GM12878 (cell line): Measurements from ENCODE around the gene KIAA2012. TPM values are rescaled to one million over a fixed set of nuclear protein-coding genes. Genes with fewer than 3 reads are reported as not detected.
A peak's percentile ranks its signal among the peaks of the same experiment; 100 is the strongest.

Experiments used
- CBX5 ChIP-seq: sonication (generic); IDR thresholded peaks from 2 replicates; pipeline ENCODE4 v1.6.1; 2016; ENCODE audit warnings: low read depth, moderate library complexity, mild to moderate bottlenecking, inconsistent platforms
- ESRRA ChIP-seq: IDR thresholded peaks from 2 replicates; pipeline ENCODE4 v1.6.1; 2012; ENCODE audit warnings: mild to moderate bottlenecking, low read length, improper control_type of control experiment
- EZH2 ChIP-seq: IDR thresholded peaks from 2 replicates; pipeline ENCODE4 v1.6.1; 2012; ENCODE audit warnings: low read depth, mild to moderate bottlenecking, control low read depth, inconsistent platforms, low read length, borderline replicate concordance; ENCODE audit not compliant: control insufficient read depth
- FOXK2 ChIP-seq: fragments of 450-650 bp; IDR thresholded peaks from 2 replicates; pipeline ENCODE4 v1.6.1; 2017; ENCODE audit warnings: mild to moderate bottlenecking, moderate library complexity
- HDAC2 ChIP-seq: fragments of 200-600 bp; sonication (generic); IDR thresholded peaks from 2 replicates; pipeline ENCODE4 v1.6.1; 2017
- LARP7 ChIP-seq: fragments of 450-650 bp; IDR thresholded peaks from 2 replicates; pipeline ENCODE4 v1.6.1; 2017; ENCODE audit warnings: mild to moderate bottlenecking
- NFYA ChIP-seq: IDR thresholded peaks from 2 replicates; pipeline ENCODE4 v1.6.1; 2011; ENCODE audit warnings: low read depth, mild to moderate bottlenecking, low read length, improper control_type of control experiment, borderline replicate concordance
- RAD21 ChIP-seq: IDR thresholded peaks from 2 replicates; pipeline ENCODE4 v1.6.1; 2011; ENCODE audit warnings: mild to moderate bottlenecking, low read depth, low read length, moderate library complexity; ENCODE audit not compliant: insufficient read depth
- TCF3 ChIP-seq: IDR thresholded peaks from 2 replicates; pipeline ENCODE4 v1.6.1; 2012; ENCODE audit warnings: low read depth, mild to moderate bottlenecking, low read length, borderline replicate concordance; ENCODE audit not compliant: insufficient read depth
- YBX1 ChIP-seq: fragments of 450-650 bp; IDR thresholded peaks from 2 replicates; pipeline ENCODE4 v1.6.1; 2016; ENCODE audit warnings: antibody characterized with exemption
- ZNF207 ChIP-seq: fragments of 450-650 bp; IDR thresholded peaks from 2 replicates; pipeline ENCODE4 v1.6.1; 2014; ENCODE audit warnings: antibody characterized with exemption, mild to moderate bottlenecking, borderline replicate concordance
- ZNF217 ChIP-seq: fragments of 450-650 bp; IDR thresholded peaks from 2 replicates; pipeline ENCODE4 v1.6.1; 2017; ENCODE audit warnings: antibody characterized with exemption, mild to moderate bottlenecking
- ZNF622 ChIP-seq: fragments of 450-650 bp; IDR thresholded peaks from 2 replicates; pipeline ENCODE4 v1.6.1; 2017; ENCODE audit warnings: mild to moderate bottlenecking, inconsistent platforms
- polyA plus RNA-seq, 11 experiments: library from polyadenylated mRNA; depleted of rRNA in 4 of 11; unstranded in 6 of 11; stranded (reverse) in 5 of 11; fragments of >200 nt; fragmentation: Nextera tagmentation in 4 of 11; fragmentation: Illumina TruSeq in 1 of 11; extraction: Ambion mirVana in 4 of 11; extraction: Trizol in 1 of 11; gene quantifications; 1 replicate in 1 of 11; 2 replicates in 10 of 11; pipeline versions ENCODE4 v1.2.1 to v1.2.3, GENCODE V29; 2011 to 2016; ENCODE audit warnings: inconsistent platforms in 2 of 11, missing spikeins in 2 of 11, low read depth in 1 of 11
- total RNA-seq, 4 experiments: library from RNA; depleted of rRNA in 3 of 4; stranded (reverse); fragments of >200 nt in 3 of 4; fragmentation: Illumina TruSeq in 1 of 4; extraction: Trizol in 1 of 4; gene quantifications; 2 replicates each; pipeline versions ENCODE4 v1.2.1 to v1.2.3, GENCODE V29; 2013 to 2021
- TF ChIP-seq, protein P1 (sequence below): fragments of 450-650 bp; IDR thresholded peaks from 2 replicates; pipeline ENCODE4 v1.6.1; 2017; ENCODE audit warnings: low read depth, mild to moderate bottlenecking, moderate library complexity
- TF ChIP-seq, protein P2 (sequence below): fragments of 450-650 bp; conservative IDR thresholded peaks from 2 replicates; pipeline ENCODE4 v1.6.1; 2017; ENCODE audit warnings: mild to moderate bottlenecking, moderate library complexity
- TF ChIP-seq, protein P3 (sequence below): fragments of 450-650 bp; IDR thresholded peaks from 2 replicates; pipeline ENCODE4 v1.6.1; 2017; ENCODE audit warnings: mild to moderate bottlenecking, low read depth, inconsistent platforms; ENCODE audit not compliant: poor library complexity, severe bottlenecking
- TF ChIP-seq, protein P4 (sequence below): fragments of 150-350 bp; IDR thresholded peaks from 2 replicates; pipeline ENCODE4 v1.6.1; 2016; ENCODE audit warnings: low read depth, low read length
- TF ChIP-seq, protein P5 (sequence below): fragments of 450-650 bp; IDR thresholded peaks from 2 replicates; pipeline ENCODE4 v1.6.1; 2017; ENCODE audit warnings: mild to moderate bottlenecking

KIAA2012 gene
- total and polyA plus RNA-seq, 10 of the 15 experiments (the other 5 are each of a cell fraction or from before 2014, with no cell fraction given) = 0.03 TPM; not detected in 9

DNA sequence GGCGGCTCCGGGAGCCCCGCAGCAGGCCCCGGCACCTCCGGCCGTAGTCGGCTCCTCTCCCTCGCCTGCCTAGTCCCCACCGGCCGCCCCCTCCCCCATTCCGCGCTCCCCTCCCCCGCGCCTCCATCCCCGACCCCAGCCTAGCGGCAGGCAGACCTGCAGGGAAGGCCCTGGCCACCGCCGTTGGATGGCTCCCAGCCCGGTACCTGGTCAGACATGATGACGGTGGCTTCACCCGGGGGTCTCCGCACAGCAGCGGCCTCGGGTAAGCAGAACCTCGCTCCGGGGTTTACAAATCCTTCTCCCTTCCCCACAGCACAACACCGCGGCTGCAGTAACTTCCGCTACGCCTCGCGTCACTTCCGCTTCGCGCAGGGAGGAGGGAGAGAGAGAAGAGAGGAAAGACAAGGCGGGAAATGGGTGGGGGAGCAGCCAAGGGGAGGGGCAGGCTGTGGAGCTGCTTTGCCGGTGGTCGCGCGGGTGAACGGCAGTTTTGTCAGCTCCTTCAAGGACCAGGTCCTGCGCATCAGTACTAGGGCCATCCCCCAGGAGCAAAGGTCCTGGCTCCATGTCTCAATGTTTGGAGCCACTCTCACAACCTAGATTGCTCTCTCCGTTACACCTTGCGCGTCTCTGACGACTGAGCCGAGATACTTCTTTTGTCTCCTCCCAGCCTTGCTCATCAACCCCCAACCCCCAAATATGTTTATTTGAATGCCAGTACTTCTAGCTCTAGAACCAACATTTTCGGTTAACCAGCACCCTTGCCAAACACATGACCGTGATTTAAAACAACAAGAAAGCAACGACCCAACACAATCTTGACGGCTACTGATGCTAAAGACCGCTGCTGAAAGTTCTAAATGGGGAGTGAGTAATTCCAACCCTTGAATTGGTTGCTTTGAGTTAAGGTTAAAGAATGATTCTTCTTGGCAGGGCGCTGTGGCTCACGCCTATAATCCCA, 165.5 kb downstream of the KIAA2012 start, which contains the start of gene SUMO1 (continued):
- TF ChIP-seq, protein P1, sequence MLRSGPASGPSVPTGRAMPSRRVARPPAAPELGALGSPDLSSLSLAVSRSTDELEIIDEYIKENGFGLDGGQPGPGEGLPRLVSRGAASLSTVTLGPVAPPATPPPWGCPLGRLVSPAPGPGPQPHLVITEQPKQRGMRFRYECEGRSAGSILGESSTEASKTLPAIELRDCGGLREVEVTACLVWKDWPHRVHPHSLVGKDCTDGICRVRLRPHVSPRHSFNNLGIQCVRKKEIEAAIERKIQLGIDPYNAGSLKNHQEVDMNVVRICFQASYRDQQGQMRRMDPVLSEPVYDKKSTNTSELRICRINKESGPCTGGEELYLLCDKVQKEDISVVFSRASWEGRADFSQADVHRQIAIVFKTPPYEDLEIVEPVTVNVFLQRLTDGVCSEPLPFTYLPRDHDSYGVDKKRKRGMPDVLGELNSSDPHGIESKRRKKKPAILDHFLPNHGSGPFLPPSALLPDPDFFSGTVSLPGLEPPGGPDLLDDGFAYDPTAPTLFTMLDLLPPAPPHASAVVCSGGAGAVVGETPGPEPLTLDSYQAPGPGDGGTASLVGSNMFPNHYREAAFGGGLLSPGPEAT = no peak
- TF ChIP-seq HDAC2 = no peak
- TF ChIP-seq NFYA = no peak
- no peak for TF ChIP-seq TCF3
- no peak for TF ChIP-seq ESRRA
- TF ChIP-seq, protein P2, sequence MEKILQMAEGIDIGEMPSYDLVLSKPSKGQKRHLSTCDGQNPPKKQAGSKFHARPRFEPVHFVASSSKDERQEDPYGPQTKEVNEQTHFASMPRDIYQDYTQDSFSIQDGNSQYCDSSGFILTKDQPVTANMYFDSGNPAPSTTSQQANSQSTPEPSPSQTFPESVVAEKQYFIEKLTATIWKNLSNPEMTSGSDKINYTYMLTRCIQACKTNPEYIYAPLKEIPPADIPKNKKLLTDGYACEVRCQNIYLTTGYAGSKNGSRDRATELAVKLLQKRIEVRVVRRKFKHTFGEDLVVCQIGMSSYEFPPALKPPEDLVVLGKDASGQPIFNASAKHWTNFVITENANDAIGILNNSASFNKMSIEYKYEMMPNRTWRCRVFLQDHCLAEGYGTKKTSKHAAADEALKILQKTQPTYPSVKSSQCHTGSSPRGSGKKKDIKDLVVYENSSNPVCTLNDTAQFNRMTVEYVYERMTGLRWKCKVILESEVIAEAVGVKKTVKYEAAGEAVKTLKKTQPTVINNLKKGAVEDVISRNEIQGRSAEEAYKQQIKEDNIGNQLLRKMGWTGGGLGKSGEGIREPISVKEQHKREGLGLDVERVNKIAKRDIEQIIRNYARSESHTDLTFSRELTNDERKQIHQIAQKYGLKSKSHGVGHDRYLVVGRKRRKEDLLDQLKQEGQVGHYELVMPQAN = no peak
- TF ChIP-seq, protein P3, sequence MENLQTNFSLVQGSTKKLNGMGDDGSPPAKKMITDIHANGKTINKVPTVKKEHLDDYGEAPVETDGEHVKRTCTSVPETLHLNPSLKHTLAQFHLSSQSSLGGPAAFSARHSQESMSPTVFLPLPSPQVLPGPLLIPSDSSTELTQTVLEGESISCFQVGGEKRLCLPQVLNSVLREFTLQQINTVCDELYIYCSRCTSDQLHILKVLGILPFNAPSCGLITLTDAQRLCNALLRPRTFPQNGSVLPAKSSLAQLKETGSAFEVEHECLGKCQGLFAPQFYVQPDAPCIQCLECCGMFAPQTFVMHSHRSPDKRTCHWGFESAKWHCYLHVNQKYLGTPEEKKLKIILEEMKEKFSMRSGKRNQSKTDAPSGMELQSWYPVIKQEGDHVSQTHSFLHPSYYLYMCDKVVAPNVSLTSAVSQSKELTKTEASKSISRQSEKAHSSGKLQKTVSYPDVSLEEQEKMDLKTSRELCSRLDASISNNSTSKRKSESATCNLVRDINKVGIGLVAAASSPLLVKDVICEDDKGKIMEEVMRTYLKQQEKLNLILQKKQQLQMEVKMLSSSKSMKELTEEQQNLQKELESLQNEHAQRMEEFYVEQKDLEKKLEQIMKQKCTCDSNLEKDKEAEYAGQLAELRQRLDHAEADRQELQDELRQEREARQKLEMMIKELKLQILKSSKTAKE = no peak
- no peak for TF ChIP-seq EZH2
- peak; percentile 66 for TF ChIP-seq FOXK2
- no peak for TF ChIP-seq RAD21
- no peak for TF ChIP-seq ZNF217
- no peak for TF ChIP-seq YBX1
- TF ChIP-seq ZNF622 = no peak
- TF ChIP-seq ZNF207 = 0 out of 2 replicates have a peak, but pooled peaks have one; percentile 22
- no peak for TF ChIP-seq CBX5
- TF ChIP-seq LARP7 = no peak
- TF ChIP-seq, protein P4, sequence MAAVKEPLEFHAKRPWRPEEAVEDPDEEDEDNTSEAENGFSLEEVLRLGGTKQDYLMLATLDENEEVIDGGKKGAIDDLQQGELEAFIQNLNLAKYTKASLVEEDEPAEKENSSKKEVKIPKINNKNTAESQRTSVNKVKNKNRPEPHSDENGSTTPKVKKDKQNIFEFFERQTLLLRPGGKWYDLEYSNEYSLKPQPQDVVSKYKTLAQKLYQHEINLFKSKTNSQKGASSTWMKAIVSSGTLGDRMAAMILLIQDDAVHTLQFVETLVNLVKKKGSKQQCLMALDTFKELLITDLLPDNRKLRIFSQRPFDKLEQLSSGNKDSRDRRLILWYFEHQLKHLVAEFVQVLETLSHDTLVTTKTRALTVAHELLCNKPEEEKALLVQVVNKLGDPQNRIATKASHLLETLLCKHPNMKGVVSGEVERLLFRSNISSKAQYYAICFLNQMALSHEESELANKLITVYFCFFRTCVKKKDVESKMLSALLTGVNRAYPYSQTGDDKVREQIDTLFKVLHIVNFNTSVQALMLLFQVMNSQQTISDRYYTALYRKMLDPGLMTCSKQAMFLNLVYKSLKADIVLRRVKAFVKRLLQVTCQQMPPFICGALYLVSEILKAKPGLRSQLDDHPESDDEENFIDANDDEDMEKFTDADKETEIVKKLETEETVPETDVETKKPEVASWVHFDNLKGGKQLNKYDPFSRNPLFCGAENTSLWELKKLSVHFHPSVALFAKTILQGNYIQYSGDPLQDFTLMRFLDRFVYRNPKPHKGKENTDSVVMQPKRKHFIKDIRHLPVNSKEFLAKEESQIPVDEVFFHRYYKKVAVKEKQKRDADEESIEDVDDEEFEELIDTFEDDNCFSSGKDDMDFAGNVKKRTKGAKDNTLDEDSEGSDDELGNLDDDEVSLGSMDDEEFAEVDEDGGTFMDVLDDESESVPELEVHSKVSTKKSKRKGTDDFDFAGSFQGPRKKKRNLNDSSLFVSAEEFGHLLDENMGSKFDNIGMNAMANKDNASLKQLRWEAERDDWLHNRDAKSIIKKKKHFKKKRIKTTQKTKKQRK = no peak
- TF ChIP-seq, protein P5, sequence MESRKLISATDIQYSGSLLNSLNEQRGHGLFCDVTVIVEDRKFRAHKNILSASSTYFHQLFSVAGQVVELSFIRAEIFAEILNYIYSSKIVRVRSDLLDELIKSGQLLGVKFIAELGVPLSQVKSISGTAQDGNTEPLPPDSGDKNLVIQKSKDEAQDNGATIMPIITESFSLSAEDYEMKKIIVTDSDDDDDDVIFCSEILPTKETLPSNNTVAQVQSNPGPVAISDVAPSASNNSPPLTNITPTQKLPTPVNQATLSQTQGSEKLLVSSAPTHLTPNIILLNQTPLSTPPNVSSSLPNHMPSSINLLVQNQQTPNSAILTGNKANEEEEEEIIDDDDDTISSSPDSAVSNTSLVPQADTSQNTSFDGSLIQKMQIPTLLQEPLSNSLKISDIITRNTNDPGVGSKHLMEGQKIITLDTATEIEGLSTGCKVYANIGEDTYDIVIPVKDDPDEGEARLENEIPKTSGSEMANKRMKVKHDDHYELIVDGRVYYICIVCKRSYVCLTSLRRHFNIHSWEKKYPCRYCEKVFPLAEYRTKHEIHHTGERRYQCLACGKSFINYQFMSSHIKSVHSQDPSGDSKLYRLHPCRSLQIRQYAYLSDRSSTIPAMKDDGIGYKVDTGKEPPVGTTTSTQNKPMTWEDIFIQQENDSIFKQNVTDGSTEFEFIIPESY = no peak
